Non-pigmented ciliary epithelial cell (primary cell): ENCODE results near the gene HTR3B.
"Not testable (repeated sequence)": the region's sequence is repeated elsewhere in the genome, so short reads cannot be mapped to it uniquely, and the experiment has no call there.

Experiments
- DNase-seq: peaks from one replicate; pipeline ENCODE4 v3.0.0-alpha.2; 2010; ENCODE audit warnings: low read depth

HTR3B gene

GRCh38 chr11:113946162-113946561 is 41.6 kb downstream of the HTR3B start:
- not testable (repeated sequence) for DNase-seq

DNA sequence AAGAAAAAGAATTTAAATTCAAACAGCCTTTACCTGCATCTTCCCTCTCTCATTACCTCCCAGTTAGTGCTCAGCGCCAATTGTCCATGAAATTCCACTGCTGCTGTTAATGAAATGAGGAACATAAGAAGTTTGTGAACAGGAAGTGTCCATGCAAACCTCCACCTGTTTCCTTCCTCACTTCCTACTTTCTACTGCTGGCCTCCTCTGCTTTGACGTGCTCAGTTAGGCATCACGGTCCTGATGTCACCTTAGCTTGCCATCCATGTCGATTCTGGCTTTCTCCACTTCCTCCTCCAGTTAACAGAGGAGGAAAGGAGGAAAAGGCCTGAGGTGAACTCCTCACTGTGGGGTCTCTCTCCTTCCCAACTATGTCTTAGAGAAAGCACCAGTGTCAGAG is 43.4 kb downstream of the HTR3B start:
- no peak for DNase-seq

GRCh38 chr11:113949891-113950290 is 45.3 kb downstream of the HTR3B start:
- DNase-seq, result no peak

- DNase-seq, result no peak
These were observed 46.9 kb downstream of the HTR3B start for GRCh38 chr11:113951537-113951936.

DNA sequence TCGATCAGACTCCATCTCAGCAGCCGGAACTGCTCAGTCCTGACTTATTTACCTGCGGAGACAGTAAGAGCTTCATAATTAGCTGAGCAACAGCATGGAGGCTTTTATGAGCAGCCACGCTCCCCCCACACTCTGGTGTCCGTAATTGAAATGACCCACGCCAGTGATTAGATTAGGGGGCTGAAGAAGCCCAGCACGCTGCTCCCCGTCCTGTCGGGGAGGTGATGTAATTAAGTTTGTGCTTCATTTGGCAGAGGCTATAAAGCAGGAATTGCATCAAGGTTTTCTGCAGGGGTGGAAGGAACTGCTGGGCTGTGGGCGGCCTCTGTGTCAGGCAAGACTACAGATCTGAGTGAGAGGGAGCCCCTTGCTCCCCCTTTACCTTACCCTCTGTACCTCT is 47.5 kb downstream of the HTR3B start:
- DNase-seq, result no peak

DNA sequence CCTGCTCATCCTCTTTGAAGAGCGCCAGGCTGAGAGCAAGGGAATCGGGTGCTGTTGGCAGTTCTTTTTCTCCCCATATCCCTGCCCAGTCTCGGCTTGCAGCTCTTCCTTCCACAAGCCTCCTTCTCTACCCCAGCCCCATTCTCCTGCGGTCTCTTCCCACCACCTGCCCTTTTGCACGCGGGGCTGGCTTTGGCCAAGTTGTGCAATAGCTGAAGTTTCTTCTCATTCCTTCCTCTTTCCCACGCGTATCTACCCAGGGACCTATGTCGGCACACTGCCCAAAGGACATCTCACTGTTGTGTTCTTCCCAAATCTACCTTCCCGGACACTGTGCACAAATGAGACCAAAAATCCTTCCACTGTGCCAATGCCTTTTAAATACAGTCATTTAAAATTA is 48.0 kb downstream of the HTR3B start:
- no peak for DNase-seq

DNA sequence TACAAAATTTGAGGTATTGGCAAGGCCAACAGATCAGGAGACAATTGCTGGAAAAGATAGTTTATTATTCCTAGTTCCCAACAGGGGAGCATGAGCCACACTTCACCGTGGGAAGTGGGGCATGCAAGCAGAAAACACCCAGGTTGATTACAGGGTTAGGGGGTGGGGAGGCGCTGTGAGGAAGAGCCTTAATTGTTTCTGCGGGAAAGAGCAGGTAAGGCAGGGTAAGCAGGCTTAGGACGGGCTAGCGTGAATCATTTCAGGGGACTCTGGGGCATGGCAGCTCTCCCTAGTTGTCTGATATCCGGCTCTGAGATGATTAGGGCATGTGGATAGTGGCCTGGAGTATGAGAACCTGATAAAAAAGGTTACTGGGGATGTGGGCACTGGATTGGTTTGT is 49.6 kb downstream of the HTR3B start:
- no peak for DNase-seq

DNA sequence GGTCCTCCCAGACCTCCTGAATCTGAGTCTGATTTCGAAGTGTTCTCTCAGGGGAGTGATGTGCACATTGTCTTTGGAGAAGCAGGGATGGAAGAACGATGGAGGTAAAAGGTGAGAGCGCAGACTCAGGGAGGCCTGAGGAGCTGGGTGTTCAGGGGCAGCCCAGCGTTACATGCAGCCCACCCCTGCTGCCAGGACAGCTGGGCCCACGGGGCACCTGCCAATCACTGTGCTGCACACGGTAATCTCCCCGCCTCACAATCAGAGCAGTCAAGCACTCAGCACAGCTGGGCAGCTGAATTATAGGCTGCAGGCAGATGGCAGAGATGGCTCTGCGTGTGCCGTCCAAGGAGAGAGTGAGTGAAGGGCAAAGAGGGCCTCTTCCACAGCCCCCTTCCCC is 52.4 kb downstream of the HTR3B start:
- no peak for DNase-seq

DNA sequence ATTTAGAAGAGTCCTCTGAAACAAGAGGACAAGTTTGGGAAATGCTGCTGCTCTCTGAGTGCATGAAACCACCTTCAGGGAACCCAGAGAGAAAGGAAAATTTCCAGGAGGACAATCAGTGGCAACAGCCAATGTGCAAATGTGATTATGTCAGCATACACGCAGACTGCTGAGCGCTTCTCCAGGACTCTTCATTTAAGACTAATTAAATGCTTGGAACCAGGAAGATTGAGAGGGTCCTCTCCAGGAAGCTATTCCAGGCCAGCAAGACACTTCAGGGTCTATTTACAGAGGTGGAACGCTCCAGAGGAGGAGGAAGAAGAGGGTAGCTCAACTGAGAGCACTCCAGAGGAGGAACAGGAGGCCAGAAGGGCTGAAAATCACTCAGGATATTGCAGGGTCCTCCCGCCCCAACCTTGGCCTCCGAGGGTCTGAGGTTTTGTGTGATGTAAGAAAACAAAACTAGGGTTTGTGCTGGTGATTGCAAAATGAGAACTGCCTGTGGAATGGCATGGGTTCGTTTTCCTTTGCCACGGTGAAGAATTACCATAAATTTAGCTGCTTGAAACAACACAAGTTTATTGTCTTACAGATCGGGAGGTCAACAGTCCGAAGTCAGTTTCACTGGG is 56.2 kb downstream of the HTR3B start:
- DNase-seq, result no peak

GRCh38 chr11:113967361-113967760 is 62.8 kb downstream of the HTR3B start:
- no peak for DNase-seq

GRCh38 chr11:113971506-113972195 is 67.1 kb downstream of the HTR3B start:
- no peak for DNase-seq

DNA sequence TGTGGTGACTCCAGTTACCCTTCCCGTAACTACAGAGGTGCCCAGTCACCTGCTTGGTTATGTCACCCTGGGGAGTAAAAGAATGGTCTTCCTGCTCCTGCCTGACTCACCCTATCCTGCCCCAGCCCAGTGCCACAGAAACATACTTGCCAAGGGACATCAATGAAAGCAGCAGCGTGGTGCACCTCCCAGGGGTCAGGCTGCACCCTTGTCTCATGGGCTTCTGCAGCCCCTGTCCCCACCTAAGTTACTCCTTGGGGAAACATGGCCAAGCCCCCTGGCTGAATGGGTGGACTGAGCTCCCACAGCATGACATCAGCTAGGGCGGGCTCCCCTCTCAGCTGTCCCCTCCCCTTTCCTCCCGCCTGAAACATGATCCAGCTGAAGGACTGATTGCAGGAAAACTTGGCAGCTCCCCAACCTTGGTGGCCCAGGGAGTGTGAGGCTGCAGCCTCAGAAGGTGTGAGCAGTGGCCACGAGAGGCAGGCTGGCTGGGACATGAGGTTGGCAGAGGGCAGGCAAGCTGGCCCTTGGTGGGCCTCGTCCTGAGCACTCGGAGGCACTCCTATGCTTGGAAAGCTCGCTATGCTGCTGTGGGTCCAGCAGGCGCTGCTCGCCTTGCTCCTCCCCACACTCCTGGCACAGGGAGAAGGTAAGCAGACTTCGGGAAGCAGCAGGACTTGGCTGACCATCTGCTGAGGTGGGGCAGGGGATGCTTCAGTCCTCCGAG is 70.3 kb downstream of the HTR3B start, which contains the start of gene HTR3A:
Gene HTR3A (plus strand): TSS at position 368 of the 730 bp plus-strand sequence. CDS start 218 bp downstream, at position 586.
- DNase-seq, result no peak

DNA sequence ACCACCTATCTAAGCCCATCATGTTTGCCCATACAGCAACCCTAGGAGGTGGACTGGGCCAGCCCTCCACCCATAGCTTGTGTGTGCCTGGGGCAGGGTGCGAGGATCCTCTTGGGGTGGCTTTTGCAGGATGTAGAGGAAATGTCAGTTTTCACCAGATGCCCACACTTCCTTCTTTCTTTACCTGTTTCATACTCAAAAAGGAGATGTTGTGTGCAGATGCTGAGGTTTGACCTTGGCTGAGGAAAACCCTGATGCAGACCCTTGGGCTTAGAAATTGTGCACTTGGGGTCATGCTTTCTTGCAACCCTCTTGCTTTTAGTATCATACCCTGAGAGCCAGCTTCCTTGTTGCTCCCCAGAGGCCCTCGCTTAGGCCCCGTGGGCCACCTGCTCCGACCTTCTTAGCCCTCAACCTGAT is 72.5 kb downstream of the HTR3B start:
- DNase-seq, result no peak

- no peak for DNase-seq
These were observed 73.1 kb downstream of the HTR3B start for GRCh38 chr11:113977701-113978100.

DNA sequence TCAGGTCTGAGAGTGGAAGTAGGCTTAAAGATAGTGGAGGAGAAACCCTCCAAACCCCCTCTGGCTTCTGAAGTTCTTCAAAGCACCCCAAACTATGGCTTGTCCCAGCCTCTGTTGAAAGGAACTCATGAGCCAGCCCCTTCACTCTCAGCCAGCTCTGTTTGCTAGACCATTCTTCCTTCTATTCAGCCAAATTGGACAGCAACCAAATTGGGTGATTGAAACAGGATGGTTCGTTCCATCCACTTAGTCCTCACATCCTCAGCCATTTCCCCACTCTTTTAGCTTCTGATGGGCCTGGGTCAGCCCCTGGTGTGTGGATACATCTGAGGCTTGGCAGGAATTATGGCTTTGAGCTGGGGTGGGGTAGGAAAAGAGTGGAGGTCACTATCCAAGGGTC is 74.8 kb downstream of the HTR3B start:
- no peak for DNase-seq

DNA sequence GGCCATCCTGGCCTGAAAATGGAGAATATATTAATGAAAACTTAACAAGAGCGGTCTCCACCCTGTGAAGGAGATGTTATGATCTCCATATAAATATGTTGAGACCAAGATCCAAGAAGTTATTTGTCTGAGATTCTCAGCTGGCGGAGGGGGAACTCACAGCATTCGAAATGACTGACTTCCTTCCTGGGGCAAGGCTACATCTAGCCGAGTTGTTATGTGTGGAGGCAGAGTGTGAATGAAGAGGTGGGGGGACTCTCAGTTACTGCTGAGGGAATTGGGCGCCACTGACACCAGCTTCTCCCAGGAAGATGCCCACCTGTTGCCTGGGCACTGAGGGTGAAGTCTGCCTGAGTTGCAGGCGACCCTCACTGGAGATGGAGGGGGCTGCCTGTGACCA is 76.2 kb downstream of the HTR3B start:
- DNase-seq, result no peak

GRCh38 chr11:113982306-113982705 is 77.7 kb downstream of the HTR3B start:
- no peak for DNase-seq

DNA sequence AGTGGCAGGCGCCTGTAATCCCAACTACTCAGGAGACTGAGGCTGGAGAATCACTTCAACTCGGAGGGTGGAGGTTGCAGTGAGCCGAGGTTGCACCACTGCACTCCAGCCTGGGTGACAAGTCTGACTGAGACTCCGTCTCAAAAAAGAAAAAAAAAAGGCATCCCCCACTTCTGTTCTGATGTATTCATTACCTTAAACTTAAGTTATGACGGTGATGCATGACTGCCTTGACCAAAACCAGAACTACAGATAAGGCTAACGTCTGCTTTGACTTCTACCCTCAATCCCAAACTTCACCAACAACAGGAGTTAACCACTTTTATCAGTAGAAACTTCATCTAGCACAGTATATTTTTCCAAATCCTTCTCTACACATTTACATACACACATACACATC is 80.2 kb downstream of the HTR3B start:
- DNase-seq, result no peak

- DNase-seq, result no peak
These were observed 81.3 kb downstream of the HTR3B start for GRCh38 chr11:113985906-113986305.

GRCh38 chr11:113986351-113987140 is 82.0 kb downstream of the HTR3B start:
- DNase-seq, result no peak

DNA sequence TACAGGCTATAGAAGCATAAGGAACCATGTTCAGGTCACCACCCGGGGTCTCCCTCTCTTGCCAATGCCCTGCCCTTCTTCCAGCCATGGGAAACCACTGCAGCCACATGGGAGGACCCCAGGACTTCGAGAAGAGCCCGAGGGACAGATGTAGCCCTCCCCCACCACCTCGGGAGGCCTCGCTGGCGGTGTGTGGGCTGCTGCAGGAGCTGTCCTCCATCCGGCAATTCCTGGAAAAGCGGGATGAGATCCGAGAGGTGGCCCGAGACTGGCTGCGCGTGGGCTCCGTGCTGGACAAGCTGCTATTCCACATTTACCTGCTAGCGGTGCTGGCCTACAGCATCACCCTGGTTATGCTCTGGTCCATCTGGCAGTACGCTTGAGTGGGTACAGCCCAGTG is 84.8 kb downstream of the HTR3B start:
- no peak for DNase-seq

DNA sequence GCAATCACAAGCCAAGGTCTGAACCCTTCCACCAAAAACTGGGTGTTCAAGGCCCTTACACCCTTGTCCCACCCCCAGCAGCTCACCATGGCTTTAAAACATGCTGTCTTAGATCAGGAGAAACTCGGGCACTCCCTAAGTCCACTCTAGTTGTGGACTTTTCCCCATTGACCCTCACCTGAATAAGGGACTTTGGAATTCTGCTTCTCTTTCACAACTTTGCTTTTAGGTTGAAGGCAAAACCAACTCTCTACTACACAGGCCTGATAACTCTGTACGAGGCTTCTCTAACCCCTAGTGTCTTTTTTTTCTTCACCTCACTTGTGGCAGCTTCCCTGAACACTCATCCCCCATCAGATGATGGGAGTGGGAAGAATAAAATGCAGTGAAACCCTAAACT is 85.3 kb downstream of the HTR3B start:
- no peak for DNase-seq
